ENCODE results near the gene EBF3. TPM values are rescaled to one million over a fixed set of nuclear protein-coding genes. Genes with fewer than 3 reads are reported as not detected.

EBF3 gene
- polyA plus RNA-seq (ENCODE audit: insufficient read length in 3 of 3): 1 to 10 TPM; 1.6 to 2.4 (median 2.2) TPM
- long read RNA-seq, donor 1: 0 reads
- long read RNA-seq, donor 2: 0 reads
- long read RNA-seq, donor 3: 0 reads
- long read RNA-seq, donor 4: 0 reads
- long read RNA-seq, donor 5: 0 reads
- long read RNA-seq, donor 6: 0 reads
- long read RNA-seq, donor 7: 0 reads
- long read RNA-seq, donor 8: 0 reads
- long read RNA-seq, donor 9: 0 reads
- long read RNA-seq, donor 10: 0 reads
- long read RNA-seq, donor 11: 0 reads
- long read RNA-seq, donor 12: 0 reads
- long read RNA-seq, donor 13: 0 reads
- long read RNA-seq, donor 14: 0 reads
- long read RNA-seq, donor 15: 0 reads
- long read RNA-seq, donor 16: 0 reads

GRCh38 chr10:129963641-129964501 lies at the start of gene EBF3:
EBF3 (minus strand) TSS chr10:129964274; CDS start chr10:129963768, 506 bp downstream.
- peak in 5 of 11 donors; percentile 66 to 77 (median 74) for DNase-seq (ENCODE audit: extremely low read depth in 1 of 11, low read depth in 9 of 11, low spot score in 4 of 11)

GRCh38 chr10:130013335-130014262 lies 49.5 kb upstream of the EBF3 start:
- DNase-seq (ENCODE audit: extremely low read depth in 1 of 11, low read depth in 9 of 11, low spot score in 4 of 11): no peak

GRCh38 chr10:130012129-130012528 lies 48.1 kb upstream of the EBF3 start:
- peak in 1 of 11 donors; percentile 18 for DNase-seq (ENCODE audit: extremely low read depth in 1 of 11, low read depth in 9 of 11, low spot score in 4 of 11)

GRCh38 chr10:130010653-130011052 lies 46.6 kb upstream of the EBF3 start:
- no peak for DNase-seq (ENCODE audit: extremely low read depth in 1 of 11, low read depth in 9 of 11, low spot score in 4 of 11)

GRCh38 chr10:130009228-130009627 lies 45.2 kb upstream of the EBF3 start:
- DNase-seq (ENCODE audit: extremely low read depth in 1 of 11, low read depth in 9 of 11, low spot score in 4 of 11): no peak

GRCh38 chr10:130003787-130004613 lies 39.9 kb upstream of the EBF3 start:
- DNase-seq (ENCODE audit: extremely low read depth in 1 of 11, low read depth in 9 of 11, low spot score in 4 of 11): no peak

GRCh38 chr10:130003166-130003565 lies 39.1 kb upstream of the EBF3 start:
- no peak for DNase-seq (ENCODE audit: extremely low read depth in 1 of 11, low read depth in 9 of 11, low spot score in 4 of 11)

- no peak for DNase-seq (ENCODE audit: extremely low read depth in 1 of 11, low read depth in 9 of 11, low spot score in 4 of 11)
Observed at GRCh38 chr10:130002606-130003005, 38.5 kb upstream of the EBF3 start.

GRCh38 chr10:130000918-130001317 lies 36.8 kb upstream of the EBF3 start:
- DNase-seq (ENCODE audit: extremely low read depth in 1 of 11, low read depth in 9 of 11, low spot score in 4 of 11): no peak

GRCh38 chr10:129999140-129999539 lies 35.1 kb upstream of the EBF3 start:
- no peak for DNase-seq (ENCODE audit: extremely low read depth in 1 of 11, low read depth in 9 of 11, low spot score in 4 of 11)

- DNase-seq (ENCODE audit: extremely low read depth in 1 of 11, low read depth in 9 of 11, low spot score in 4 of 11): no peak
Observed at GRCh38 chr10:129993621-129994020, 29.5 kb upstream of the EBF3 start.

- DNase-seq (ENCODE audit: extremely low read depth in 1 of 11, low read depth in 9 of 11, low spot score in 4 of 11): no peak
Observed at GRCh38 chr10:129992356-129992755, 28.3 kb upstream of the EBF3 start.

- no peak for DNase-seq (ENCODE audit: extremely low read depth in 1 of 11, low read depth in 9 of 11, low spot score in 4 of 11)
Observed at GRCh38 chr10:129982825-129983224, 18.8 kb upstream of the EBF3 start.

- no peak for DNase-seq (ENCODE audit: extremely low read depth in 1 of 11, low read depth in 9 of 11, low spot score in 4 of 11)
Observed at GRCh38 chr10:129978980-129979379, 14.9 kb upstream of the EBF3 start.

GRCh38 chr10:129978322-129978721 lies 14.2 kb upstream of the EBF3 start:
- no peak for DNase-seq (ENCODE audit: extremely low read depth in 1 of 11, low read depth in 9 of 11, low spot score in 4 of 11)

GRCh38 chr10:129977794-129978193 lies 13.7 kb upstream of the EBF3 start:
- no peak for DNase-seq (ENCODE audit: extremely low read depth in 1 of 11, low read depth in 9 of 11, low spot score in 4 of 11)

GRCh38 chr10:129973674-129974059 lies 9.6 kb upstream of the EBF3 start:
- DNase-seq (ENCODE audit: extremely low read depth in 1 of 11, low read depth in 9 of 11, low spot score in 4 of 11): no peak

GRCh38 chr10:129972966-129973673 lies 9.0 kb upstream of the EBF3 start:
- no peak for DNase-seq (ENCODE audit: extremely low read depth in 1 of 11, low read depth in 9 of 11, low spot score in 4 of 11)
